Parathyroid adenoma (tissue), 2 donors: ENCODE measurements around the gene BBS7.

Experiments
- H2AFZ ChIP-seq: fragments of 300-600 bp; sonication (generic); one replicate; pipeline ENCODE4 v1.7.0; 2017; ENCODE audit warnings: antibody characterized with exemption, mild to moderate bottlenecking
- H3K27ac ChIP-seq: fragments of 300-600 bp; sonication (generic); one replicate; pipeline ENCODE4 v1.7.0; 2017
- H3K27me3 ChIP-seq: fragments of 300-600 bp; sonication (generic); one replicate; pipeline ENCODE4 v1.7.0; 2017; ENCODE audit warnings: low read length; ENCODE audit not compliant: control insufficient read depth, insufficient read depth
- H3K36me3 ChIP-seq: fragments of 300-600 bp; sonication (generic); one replicate; pipeline ENCODE4 v1.7.0; 2017; ENCODE audit warnings: low read length; ENCODE audit not compliant: control insufficient read depth, insufficient read depth
- H3K4me1 ChIP-seq: fragments of 300-600 bp; sonication (generic); one replicate; pipeline ENCODE4 v1.7.0; 2017; ENCODE audit warnings: control low read depth
- H3K4me2 ChIP-seq: fragments of 300-600 bp; sonication (generic); one replicate; pipeline ENCODE4 v1.7.0; 2017; ENCODE audit warnings: low read length
- H3K4me3 ChIP-seq: fragments of 300-600 bp; sonication (generic); one replicate; pipeline ENCODE4 v1.7.0; 2017; ENCODE audit warnings: low read depth, low read length
- H3K79me2 ChIP-seq: fragments of 300-600 bp; sonication (generic); one replicate; pipeline ENCODE4 v1.7.0; 2017; ENCODE audit warnings: control low read depth
- H3K9ac ChIP-seq: fragments of 300-600 bp; sonication (generic); one replicate; pipeline ENCODE4 v1.7.0; 2017; ENCODE audit warnings: mild to moderate bottlenecking
- H3K9me3 ChIP-seq: fragments of 300-600 bp; sonication (generic); one replicate; pipeline ENCODE4 v1.7.0; 2017; ENCODE audit warnings: low read length; ENCODE audit not compliant: control insufficient read depth
- CTCF ChIP-seq: fragments of 300-600 bp; sonication (generic); IDR thresholded peaks from one replicate; pipeline ENCODE4 v1.7.0; 2017; ENCODE audit warnings: antibody characterized with exemption, mild to moderate bottlenecking
- donor health status: primary hyperparathyroidism.

Gene BBS7

GRCh38 chr4:121877041-121877773, 6.9 kb upstream of the BBS7 start:
- Histone ChIP-seq H3K4me3 (no peak overlapping the region), H3K4me2 (no peak overlapping the region), H3K4me1 (no peaks in the 10 kb centered on the region), H2AFZ (no peak overlapping the region), H3K27ac (no peak overlapping the region), H3K79me2 (no peaks in the 10 kb centered on the region), H3K36me3 (no peaks in the 10 kb centered on the region), H3K9ac (no peak overlapping the region), H3K27me3 (no peaks in the 10 kb centered on the region), H3K9me3 (no peaks in the 10 kb centered on the region)
- TF ChIP-seq CTCF = no peak

DNA sequence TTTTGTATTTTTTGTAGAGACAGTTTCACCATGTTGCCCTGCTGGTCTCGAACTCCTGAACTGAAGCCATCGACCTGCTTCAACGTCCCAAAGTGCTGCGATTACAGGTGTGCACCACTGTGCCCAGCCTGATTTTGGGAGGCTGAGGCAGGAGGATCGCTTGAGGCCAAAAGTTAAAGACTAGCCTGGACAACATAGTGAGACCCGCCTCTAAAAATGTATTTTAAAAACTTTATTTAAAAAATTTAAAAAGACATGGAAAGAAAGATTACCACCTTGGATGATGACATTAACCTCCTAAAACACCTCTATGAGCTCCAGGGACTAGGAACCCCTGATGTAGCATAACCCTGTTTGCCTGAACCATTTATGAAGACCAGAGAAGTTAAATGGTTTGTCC, 5.8 kb upstream of the BBS7 start:
- H3K27ac ChIP-seq = no peak overlapping the region
- no peaks in the 10 kb centered on the region for H3K36me3 ChIP-seq
- H3K79me2 ChIP-seq = no peaks in the 10 kb centered on the region
- H2AFZ ChIP-seq = no peak overlapping the region
- no peaks in the 10 kb centered on the region for H3K27me3 ChIP-seq
- H3K9me3 ChIP-seq = no peaks in the 10 kb centered on the region
- H3K9ac ChIP-seq = no peak overlapping the region
- TF ChIP-seq CTCF = no peak
- no peak overlapping the region for H3K4me3 ChIP-seq
- H3K4me2 ChIP-seq = no peak overlapping the region
- H3K4me1 ChIP-seq = no peaks in the 10 kb centered on the region

GRCh38 chr4:121875652-121876051, 5.4 kb upstream of the BBS7 start:
- H3K27me3 ChIP-seq = no peaks in the 10 kb centered on the region
- no peak overlapping the region for H3K9ac ChIP-seq
- no peak overlapping the region for H3K4me2 ChIP-seq
- no peak for TF ChIP-seq CTCF
- no peak overlapping the region for H2AFZ ChIP-seq
- no peaks in the 10 kb centered on the region for H3K9me3 ChIP-seq
- no peaks in the 10 kb centered on the region for H3K79me2 ChIP-seq
- H3K4me1 ChIP-seq = no peaks in the 10 kb centered on the region
- H3K4me3 ChIP-seq = no peak overlapping the region
- no peaks in the 10 kb centered on the region for H3K36me3 ChIP-seq
- no peak overlapping the region for H3K27ac ChIP-seq

GRCh38 chr4:121873604-121874003, 3.3 kb upstream of the BBS7 start:
- Histone ChIP-seq H3K36me3 (no peaks in the 10 kb centered on the region), H3K79me2 (no peaks in the 10 kb centered on the region), H3K27ac (no peak overlapping the region), H3K27me3 (no peaks in the 10 kb centered on the region), H3K9me3 (no peaks in the 10 kb centered on the region), H3K9ac (no peak overlapping the region), H2AFZ (no peak overlapping the region), H3K4me1 (no peaks in the 10 kb centered on the region), H3K4me3 (no peak overlapping the region), H3K4me2 (no peak overlapping the region)
- TF ChIP-seq CTCF = no peak

GRCh38 chr4:121863799-121864198, 6.5 kb downstream of the BBS7 start:
- no peak overlapping the region for H3K27ac ChIP-seq
- H3K27me3 ChIP-seq = no peaks in the 10 kb centered on the region
- H3K4me1 ChIP-seq = no peaks in the 10 kb centered on the region
- H3K9me3 ChIP-seq = no peaks in the 10 kb centered on the region
- H2AFZ ChIP-seq = no peak overlapping the region
- no peaks in the 10 kb centered on the region for H3K79me2 ChIP-seq
- no peak overlapping the region for H3K4me2 ChIP-seq
- no peak for TF ChIP-seq CTCF
- H3K36me3 ChIP-seq = no peaks in the 10 kb centered on the region
- no peak overlapping the region for H3K4me3 ChIP-seq
- no peak overlapping the region for H3K9ac ChIP-seq
